8988T (cell line): Measurements from ENCODE around the gene PFKP.
"Not testable (repeated sequence)": the region's sequence is repeated elsewhere in the genome, so short reads cannot be mapped to it uniquely, and the experiment has no call there.

ENCODE experiments used
- DNase-seq: peaks from one replicate; pipeline ENCODE4 v3.0.0; 2011

The PFKP gene

DNA sequence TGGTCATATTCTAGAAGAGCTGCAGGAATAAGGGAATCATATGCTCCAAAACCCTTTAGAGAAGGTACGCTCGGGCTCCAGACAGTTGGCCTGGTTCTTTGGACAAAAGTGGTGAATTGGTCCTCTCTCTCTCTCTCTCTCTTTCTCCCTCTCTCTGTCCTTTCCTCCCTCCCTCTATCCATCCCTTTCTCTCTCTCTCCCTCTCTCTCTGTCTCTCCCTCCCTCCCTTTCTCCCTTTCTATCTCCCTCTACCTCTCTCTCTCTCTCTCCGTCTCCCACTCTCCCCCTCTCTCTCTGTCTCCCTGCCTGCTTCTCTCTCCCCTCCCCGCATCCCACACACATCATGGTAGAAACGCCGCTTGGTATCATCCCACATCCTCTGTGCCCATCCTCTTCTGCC is 19.8 kb upstream of the PFKP start:
- no peak for DNase-seq

DNA sequence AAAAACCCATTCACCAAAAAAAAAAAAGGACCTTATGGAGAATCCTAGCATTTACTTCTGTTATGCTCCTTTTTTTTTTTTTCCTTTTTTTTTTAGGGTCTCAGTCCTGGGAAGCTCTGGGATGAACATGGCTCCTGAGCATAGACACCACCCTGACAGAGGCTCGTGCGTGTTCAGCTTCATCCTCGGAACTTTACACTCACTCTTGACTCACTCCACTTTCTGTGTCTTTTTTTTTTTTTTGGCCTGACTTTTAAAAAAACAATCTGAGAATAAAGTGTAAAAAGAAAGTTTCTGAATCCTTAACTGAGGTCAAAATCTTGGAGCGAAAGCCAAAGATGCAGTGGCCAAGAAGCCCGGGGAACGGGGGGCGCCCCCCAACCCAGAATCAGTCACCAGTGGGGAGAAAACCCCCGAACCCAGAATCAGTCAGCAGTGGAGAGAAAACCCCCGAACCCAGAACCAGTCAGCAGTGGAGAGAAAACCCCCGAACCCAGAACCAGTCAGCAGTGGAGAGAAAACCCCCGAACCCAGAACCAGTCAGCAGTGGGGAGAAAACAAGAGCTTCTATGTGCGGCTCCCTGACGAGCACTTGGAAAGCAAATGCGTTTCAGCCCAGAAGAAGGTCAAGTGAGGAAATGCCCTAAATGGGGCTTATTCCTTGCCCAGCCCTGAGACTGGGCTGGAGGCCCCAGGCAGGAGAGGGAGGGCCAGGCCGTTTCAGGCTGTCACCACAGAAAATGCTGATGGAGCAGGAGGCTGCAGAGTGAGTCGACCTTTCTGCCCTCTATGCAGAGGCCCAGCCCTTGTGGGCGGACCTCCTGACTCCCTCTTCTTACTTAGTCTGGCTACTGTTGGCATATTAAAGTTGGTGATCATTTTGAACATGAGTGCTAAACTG is 19.0 kb upstream of the PFKP start:
- DNase-seq, result no peak

DNA sequence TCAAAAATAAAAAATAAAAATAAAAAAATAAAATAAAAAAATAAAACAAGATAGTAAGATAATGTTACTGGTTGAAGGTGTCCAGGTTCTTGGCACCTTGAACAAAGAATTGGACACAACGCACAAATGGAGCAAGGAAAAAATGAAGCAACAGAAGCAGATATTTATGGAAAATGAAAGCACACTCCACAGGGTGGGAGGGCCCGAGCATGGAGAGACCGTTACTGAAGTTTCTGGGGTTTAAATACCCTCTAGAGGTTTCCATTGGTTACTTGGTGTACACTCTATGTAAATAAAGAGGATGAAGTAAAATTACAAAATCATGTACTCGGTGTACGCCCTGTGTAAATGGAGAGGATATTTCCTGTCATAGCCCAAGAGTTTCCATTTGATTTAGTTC is 15.7 kb upstream of the PFKP start:
- DNase-seq, result no peak

DNA sequence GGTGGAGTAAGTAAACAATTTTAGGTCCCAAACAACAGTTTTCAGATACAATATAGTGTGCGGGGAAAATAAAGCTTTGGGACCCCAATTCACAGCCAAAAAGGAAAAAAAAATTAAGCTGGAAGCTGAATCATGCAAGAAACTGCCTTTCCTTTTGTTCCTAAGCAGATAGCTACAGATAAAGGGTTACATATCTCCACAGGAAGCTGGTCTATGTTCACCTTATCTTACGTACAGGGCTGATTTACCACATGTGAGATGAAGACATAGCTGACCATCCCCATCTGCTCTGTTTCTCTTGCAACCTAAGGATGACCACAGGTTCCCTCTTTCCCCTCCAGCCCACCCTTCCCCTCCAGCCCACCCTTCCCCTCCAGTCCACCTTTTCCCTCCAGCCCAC is 14.2 kb upstream of the PFKP start:
- no peak for DNase-seq

DNA sequence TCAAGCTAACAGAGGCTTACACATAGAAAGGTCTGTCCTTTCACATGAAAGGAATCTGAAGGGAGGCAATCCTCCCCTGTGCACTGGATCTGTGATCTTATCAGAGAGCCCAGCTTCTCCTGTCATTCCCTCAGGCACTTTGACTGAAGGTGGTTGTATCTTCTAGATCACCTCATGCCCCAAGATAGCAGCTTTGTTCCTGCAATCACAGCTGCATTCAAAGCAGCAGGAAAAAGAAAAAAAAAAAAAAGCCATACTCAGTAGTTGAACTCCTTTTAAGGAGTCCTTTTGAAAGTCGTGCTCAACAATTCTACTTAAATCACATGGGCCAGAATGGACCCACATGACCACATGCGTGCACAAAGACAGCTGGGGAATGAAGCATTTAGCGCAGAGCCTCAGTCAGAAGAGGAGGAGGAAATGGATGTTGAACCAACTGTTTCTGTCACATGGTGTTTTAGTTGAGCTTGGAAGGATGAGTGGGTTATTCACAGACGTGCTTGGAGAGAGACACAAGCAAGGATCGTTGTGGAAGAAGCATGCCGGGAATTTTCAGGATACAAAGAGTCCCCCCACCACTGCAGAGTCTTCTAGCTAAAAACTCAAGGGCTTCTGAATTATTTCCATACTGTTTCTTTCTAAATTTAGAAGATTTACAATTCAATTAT is 13.0 kb upstream of the PFKP start:
- no peak for DNase-seq

DNA sequence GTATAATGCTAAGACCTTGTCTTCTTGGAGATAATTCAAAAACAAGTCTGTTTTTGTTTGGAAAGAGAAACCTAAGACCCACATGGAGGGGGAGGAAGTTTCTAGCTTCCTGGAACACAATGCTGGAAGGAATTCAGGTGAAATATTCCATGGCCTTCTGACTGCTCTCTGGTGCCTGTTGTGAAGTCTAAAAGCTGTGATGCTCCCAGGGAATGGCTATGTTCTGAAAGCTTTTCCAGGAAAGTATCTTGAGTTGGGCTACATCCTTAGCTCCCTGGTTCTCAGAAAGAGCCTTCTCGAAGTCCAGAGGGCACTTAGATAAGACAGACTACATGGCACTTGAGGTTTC is 12.5 kb upstream of the PFKP start:
- DNase-seq, result no peak

DNA sequence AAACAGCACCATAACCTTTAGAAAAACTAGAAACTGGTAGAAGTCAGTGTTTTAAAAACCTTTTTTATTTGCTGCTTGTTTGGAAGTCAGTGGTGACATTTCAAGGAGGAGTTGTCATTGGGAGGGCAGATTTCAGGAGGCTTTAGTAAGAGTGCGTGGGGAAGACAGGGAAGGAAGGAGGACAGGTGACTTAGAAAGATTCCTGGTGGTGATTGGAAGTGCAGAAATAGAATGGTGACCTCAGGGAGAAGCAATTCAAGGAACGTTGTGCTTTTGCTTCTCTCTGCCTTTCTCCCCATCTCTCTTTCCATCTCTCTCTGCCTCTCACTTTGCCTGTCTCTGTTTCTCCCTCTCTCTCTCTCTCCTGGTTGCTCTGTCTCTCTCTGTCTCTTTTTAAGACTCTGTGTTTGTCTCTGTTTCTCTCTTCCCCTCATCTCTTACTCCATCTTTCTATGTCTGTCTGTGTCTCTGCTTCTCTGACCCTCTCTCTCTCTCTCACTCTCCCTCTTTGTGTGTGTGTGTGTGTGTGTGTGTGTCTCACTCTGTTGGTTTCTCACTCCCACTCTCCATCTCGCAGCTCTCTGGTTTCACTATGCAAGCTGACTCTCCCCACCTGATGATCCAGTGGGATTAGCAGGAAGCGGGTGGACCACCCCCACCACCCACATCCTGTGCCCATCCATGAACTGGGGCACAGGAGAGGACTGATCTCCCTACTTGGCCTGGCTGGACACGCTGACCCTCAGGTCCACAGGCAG is 10.9 kb upstream of the PFKP start:
- DNase-seq, result no peak

DNA sequence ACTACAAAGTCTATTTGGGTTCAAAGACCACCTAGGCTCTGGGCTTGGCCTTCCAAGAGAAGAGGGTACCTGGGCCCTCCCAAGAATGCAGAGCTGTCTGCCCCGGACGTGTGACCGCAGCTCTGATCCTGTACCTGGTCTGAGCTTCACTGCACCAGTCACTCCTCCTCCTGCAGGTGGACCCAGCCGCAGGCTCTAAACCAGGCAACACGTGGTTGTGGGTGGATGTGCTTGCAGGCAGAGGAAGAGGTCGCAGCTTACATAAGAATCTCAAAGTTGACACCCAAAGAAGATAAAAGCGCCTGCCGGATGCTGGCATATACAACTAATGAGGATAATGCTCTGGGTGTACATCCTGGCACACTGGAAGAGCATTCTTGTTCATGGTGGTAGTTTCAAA is 9.4 kb upstream of the PFKP start:
- DNase-seq, result no peak

DNA sequence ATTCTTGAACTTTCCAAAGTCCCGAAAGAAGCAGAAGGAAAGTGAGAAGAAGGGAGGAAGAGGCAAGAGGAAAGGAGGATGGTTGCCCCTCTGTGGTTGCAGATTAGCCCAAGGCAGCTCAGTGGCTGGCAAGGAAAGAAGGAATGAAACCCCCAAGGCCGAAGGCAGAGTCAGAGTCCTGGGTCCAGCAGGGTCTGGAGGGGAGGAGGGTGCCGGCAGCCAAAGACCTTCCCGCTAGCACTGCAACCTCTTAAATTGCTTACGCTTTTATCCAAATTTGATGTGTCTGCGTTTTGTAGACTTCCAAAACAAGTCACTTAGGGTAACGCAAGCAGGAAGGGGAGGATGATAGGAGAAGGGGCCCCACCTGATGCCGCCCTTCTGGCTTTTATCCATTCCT is 7.4 kb upstream of the PFKP start:
- DNase-seq, result no peak

DNA sequence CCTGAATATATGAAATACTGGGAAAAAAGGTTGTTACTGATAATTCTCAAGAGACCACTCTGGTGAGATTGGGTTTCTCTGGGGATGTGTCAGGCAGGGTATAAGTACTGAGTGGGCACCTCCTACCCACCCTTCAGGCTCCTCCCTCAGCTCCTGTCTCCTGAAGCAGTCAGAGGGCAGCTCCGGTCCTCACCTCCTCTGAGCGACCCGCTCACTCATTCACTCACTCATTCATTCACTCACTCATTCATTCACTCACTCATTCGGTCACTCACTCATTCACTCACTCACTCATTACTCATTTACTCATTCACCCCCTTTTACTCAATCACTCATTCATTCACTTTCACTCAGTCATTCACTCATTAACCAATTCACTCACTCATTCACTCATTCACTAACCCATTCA is 6.9 kb upstream of the PFKP start:
- DNase-seq, result no peak

DNA sequence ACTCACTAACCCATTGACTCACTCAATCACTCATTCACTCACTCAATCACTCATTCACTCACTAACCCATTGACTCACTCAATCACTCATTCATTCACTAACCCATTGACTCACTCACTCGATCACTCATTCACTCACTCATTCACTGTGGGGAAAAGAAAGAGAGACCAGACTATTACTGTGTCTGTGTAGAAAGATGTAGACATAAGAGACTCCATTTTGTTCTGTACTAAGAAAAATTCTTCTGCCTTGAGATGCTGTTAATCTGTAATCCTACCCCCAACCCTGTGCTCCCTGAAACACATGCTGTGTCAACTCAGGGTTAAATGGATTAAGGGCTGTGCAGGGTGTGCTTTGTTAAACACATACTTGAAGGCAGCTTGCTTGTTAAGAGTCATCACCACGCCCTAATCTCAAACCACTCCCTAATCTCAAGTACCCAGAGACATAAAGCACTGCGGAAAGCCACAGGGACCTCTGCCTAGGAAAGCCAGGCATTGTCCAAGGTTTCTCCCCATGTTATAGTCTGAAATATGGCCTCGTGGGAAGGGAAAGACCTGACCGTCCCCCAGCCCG is 5.9 kb upstream of the PFKP start:
- DNase-seq, result not testable (repeated sequence)

DNA sequence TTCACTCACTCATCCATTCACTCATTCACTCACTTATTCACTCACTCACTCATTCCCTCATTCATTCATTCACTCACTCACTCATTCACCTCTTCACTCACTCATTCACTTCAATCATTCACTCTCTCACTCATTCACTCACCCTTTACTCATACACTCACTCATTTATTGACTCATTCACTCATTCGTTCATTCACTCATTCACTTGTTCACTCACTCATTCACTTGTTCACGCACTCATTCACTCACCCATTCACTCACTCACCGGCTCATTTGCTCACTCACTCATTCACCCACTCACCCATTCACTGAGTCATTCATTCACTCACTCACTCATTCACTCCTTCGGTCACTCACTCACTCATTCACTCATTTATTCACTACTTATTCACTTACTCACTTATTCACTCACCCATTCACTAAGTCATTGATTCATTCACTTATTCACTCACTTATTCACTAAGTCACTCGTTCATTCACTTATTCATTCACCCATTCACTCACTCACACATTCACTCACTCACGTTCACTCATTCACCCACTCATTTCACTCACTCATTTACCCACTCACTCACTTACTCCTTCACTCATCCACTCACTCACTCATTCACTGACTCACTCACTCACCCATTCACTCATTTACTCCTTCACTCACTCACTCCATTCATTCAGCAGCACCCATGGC is 4.7 kb upstream of the PFKP start:
- DNase-seq, result no peak

DNA sequence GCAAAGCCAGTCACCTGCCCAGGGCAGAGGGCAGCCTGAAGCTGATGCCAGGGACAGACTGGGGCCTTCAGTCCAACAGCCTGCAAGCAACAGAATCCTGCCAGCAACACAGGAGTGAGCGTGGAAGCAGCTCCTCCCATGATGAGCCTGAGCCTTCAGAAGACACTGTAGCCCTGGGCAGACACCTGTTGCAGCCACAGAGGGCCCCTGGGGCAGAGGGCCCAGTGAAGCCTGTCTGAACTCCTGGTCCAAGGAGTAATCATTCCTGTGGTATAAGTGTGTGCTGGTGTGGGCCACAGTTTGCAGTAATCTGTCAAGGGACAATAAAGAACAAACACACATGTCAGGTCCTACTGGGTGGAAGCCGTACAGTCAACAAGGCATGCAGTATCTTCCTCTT is 2.9 kb upstream of the PFKP start:
- no peak for DNase-seq

DNA sequence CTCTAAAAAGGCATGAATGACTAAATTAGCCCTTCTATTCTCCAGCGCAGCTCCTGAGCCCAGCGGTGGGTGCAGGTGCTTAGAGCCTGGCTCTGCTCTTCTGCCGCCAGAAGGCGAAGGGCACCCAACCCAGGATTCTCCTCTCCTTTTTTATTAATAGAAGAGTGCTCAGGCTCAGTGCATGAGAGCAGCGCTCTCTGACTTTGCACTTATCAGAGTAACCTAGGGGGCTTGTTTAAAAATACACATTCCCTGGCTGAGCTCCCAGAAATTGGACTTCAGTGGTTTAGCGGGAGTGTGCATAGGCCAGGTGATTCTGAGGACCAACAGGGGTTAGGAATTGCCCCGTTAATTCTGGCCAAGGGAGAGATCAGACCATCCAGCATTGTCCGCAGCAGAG is 1.7 kb upstream of the PFKP start:
- no peak for DNase-seq

DNA sequence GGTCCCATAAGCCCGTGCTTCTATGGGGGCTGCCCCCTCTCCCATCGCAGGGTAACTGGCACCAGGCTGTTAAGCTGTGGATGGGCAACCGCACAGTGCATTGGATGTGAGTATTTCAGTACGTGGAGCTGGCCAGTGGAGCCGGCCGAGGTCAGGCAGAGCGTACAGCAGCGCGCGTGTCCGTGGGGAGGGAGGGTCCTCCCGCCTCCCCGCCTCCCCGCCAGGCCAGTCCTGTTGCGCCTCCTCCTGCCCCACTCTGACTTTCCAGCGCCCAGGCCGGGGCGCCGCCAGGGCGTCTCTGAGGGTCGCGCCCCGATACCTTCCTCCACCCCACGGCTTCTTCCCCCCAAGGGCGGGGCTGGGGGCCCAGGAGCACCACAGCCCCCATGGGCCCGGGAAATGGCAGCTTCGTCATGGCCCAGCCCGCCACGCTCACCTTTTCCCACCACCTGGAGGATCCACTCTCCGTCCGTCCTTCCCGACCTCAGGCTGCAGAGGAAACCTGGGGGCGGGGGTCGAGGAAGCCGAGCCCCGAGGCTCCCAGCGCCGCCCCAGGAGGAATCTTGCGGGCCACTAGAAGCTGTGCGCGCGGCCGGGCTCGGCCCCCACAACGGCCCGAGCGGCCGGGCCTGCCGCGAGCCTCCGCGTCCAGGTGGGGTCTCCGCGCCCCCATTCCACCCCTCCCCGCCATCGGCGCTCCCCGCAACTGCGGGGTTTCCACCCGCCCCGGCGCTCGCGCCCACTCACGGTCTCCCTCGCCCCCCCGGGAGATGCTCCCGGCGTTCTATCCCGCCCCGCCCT is 831 bp upstream of the PFKP start:
- no peak for DNase-seq

DNA sequence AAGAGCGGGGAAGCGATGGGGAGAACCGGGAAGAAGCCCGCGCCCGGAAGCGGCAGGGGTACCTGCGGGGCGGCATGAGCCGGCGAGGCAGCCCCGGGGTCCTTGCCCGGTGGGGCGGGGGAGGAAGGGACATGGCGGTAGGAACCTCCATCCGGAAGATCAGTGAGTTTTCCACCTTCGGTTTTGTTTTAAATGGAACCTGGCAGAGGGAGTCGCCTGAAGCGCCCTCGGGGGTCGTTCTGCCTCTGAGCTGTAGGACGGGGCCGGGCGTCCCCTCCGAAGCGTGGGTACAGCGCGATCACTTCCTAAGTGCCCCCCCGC is 471 bp downstream of the PFKP start:
- peak; percentile 46 for DNase-seq

DNA sequence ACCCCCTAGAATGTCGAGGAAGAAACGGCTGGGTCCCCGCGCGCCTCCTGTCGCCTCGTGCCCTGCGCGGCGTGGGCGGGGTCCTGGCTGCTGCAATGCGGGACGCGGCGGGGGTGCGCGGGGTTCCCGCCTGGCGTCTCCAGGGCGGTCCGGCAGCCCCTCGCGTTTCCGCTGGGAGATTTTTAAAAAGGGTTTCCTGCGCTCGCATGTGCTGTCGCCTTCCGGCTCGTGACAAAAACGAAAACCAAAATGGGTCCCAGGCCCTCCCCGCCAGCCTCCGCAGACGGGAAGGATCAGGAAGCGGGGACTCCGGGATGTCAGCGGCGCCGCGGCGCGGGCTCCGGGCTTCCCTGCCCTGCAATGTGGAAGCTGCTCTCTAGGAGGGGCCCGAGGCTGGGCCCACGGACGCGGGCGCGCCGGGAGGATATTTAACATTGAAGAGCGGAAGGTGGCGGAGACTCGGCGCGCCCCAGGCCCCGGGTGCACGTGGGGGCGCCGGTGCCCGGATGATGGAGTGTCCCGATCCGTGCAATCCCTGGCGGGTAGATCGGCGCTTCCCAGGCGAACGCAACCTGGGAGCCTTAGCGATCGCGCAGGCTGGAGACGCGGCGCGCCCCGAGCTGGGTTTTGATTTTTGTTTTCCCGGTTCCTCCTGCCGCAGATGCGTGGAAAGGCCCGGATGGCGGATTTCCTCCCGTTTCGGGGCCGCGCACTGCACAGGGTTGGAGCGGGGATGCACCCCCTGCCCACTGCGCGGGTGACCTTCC is 1.0 kb downstream of the PFKP start:
- peak; percentile 59 for DNase-seq

DNA sequence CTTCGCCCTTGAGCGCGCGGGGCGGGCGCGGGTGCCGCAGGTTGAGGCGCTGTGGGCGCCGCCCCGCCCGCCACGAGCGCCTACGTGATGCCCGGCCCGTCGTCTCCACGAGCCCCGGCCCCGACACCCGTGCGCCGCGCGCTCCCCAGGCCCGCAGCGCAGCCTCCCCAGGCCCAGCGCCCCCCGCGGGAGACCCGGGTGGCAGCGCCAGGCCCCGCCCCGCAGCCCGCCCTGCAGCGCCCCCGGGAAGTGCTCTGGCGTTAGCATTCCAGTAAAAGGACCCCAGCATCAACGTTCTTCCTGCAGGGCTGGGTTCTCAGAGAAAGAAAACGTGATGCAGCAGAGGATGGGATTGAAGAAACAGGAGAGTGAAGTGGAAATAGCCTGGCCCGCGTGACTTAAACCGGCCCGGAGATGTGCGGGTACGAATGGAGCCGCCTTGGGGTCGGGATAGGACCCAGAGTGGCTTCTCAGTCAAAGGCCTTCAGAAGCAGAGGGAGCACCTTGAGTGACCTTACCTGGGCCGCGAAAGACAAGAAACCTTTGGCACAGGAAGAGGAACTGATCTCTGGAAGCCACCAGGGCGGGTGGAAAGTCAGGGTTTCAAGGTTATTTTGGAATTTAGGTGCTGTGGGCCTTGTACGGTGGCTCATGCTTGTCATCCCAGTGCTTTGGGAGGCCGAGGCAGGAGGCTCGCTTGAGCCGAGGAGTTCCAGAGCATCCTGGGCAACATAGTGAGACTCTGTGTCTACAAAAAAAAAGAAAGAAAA is 1.8 kb downstream of the PFKP start:
- peak; percentile 60 for DNase-seq

DNA sequence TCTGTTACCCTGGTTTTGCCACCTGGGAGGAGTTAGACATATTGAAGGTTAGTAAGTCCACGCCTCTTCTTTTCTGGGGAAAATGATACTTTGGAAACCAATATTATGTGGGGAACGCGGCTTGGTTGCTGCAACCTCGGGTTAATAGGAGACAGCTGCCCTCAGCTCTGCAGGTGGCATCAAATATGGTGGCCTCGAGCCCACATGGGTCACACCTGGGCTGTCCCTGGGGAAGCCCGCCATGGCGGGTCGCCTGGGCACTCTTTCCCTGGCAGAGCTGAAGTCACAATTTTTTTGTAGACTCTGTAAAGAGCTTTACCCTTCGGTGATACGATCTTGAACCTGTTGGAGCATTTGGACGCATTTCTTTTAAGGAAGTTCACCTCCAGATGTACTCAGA is 2.5 kb downstream of the PFKP start:
- no peak for DNase-seq

DNA sequence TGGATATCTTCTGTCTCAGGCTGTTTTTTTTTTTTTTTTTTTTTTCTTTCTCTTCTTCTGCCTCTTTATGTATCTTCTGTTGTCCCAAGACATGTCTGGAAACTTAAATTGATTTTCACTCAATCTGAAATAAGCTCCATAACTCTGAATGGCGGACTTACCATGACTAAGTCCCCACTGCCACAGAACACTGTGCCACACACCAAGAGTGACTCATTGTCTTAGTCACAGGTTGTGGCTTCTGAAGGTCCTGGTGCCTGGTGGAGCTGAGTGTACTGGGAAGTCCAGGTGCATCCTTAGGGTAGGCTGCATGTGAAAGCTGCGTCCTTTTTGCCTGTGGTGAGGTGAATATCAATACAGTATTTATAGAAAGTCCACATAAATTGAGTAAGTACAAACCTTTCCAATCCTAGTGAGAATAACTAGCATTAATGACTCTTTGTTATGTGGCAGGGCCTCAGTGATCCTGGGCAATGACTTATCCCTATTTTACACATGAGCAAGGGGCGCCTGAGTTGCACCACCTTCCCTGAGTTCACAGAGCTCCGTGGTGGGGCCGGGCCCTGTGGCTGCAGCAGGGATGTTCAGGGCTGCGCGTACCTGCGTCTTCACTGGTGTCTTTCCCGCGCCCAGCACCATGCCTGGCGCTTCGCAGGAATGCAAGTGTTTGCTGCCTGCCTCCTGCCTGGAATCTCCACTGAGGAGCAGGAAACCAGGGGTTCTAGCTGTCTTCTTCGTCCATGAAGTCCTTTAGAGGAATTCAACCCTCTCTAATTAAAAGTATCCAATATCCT is 4.3 kb downstream of the PFKP start:
- DNase-seq, result peak; percentile 91
